Cardiac fibroblast (primary cell): Measurements from ENCODE around the gene C10orf120.

Experiments used
- DNase-seq, 2 donors: peaks; one replicate each; pipeline versions ENCODE4 v3.0.0 to v3.0.0-alpha.2; 2010; ENCODE audit warnings: low read depth in 2 of 2
- H3K4me3 ChIP-seq, 2 donors: replicated peaks in 1 of 2; 1 replicate in 1 of 2; 2 replicates in 1 of 2; pipeline ENCODE4 v1.5.1; 2011; ENCODE audit warnings: low read depth in 2 of 2, low read length in 2 of 2, mild to moderate bottlenecking in 2 of 2, moderate library complexity in 1 of 2
- TF ChIP-seq, protein P1 (sequence below): IDR thresholded peaks from one replicate; pipeline ENCODE4 v1.5.1; 2011; ENCODE audit warnings: low read depth, mild to moderate bottlenecking, low read length, inconsistent platforms

The C10orf120 gene

DNA sequence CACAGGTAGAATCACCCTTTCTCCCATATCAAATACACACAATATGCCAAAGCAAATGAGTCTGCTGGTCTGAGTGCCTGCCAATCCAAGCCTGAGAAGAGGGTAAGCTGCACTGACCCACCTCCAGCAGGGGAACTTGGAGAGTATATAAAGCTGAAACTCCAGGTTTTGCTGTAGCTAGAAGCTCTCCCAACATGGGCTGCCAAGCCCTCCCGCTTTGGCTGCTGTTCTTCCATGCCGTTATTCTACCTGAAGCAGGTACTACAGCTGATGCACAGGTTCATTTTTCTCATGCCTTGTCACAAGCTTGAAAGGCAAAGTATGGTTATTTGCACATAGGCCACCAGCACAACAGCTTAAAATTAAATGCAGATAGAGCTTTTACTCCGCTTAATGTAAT is 21.5 kb upstream of the C10orf120 start:
- TF ChIP-seq, protein P1, sequence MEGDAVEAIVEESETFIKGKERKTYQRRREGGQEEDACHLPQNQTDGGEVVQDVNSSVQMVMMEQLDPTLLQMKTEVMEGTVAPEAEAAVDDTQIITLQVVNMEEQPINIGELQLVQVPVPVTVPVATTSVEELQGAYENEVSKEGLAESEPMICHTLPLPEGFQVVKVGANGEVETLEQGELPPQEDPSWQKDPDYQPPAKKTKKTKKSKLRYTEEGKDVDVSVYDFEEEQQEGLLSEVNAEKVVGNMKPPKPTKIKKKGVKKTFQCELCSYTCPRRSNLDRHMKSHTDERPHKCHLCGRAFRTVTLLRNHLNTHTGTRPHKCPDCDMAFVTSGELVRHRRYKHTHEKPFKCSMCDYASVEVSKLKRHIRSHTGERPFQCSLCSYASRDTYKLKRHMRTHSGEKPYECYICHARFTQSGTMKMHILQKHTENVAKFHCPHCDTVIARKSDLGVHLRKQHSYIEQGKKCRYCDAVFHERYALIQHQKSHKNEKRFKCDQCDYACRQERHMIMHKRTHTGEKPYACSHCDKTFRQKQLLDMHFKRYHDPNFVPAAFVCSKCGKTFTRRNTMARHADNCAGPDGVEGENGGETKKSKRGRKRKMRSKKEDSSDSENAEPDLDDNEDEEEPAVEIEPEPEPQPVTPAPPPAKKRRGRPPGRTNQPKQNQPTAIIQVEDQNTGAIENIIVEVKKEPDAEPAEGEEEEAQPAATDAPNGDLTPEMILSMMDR, result no peak
- no peak for DNase-seq
- H3K4me3 ChIP-seq, result no peak overlapping the region

DNA sequence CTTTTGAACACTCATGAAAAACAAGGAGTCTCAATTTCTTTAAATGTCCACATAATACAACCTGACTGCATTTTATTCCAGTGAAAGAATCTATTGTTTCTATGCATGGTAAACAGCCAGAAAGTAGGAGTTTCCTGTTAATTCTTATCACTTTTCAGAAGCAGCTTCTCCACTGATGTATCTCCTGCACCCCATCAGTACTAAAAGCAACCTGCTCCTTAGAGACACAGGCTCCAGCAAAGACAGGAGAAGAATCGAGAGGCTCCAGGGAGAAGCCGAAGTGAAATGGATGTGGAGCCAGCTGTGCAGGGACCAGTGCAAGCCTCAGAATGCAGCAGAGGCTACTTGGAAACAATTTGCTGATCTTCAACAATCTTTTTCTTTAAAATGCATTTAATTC is 16.4 kb upstream of the C10orf120 start:
- TF ChIP-seq, protein P1, result no peak
- no peak overlapping the region for H3K4me3 ChIP-seq
- DNase-seq, result no peak

DNA sequence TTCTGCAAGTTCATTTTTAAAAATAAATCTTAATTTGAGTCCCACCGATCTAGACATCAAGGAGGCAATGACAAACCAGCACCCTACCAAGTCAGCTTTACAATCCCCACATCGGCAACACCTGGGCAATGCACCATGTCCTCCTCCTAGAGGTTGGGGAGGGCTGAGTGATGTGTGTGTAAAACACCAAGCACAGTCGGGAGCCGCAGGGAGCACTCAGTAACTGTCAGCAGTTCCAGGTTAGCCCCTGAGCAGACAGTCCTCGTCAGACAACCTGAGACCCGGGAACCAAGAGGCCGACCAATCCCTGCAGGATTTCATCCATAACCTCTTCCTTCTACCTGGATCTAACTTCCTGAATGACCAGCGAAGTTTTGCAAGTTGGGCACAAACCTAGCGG is 15.9 kb upstream of the C10orf120 start:
- no peak overlapping the region for H3K4me3 ChIP-seq
- TF ChIP-seq, protein P1, result no peak
- no peak for DNase-seq

DNA sequence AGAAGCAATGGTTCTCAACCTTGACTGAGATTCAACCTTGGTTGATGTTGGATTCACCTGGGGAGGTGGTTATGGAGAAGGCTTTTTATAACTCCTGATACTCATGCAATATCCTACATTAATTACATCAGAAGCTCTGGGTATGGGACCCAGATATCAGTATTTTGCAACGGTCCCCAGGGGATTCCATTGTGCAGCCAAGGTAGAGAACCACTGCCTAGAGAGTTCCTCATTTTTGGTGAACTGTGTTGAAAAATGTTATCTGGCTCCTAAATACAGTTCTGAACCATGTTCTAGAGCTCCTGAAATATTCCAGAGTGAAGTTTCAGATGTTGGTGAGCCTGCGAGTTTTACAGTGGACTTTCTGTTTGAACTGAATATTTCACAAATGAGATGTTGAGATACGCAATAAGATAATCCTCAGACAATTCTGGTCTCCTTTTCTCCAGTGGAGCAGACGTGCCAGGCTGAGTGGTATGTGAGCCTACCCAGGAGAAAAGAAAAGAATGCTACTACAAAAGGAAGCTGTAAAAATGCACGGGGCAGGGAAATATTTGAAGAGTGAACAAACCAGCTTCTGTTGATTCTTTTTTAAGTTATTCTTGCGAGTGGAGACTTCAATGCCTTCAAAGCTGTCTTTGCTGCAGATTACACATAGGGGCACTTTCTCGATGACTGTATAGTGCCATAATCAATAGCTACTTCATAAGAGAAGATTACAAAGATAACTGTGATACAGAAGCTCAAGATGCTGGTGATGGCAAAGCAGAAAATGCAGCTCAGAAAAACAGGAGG is 13.6 kb upstream of the C10orf120 start:
- TF ChIP-seq, protein P1, result no peak
- no peak for DNase-seq

DNA sequence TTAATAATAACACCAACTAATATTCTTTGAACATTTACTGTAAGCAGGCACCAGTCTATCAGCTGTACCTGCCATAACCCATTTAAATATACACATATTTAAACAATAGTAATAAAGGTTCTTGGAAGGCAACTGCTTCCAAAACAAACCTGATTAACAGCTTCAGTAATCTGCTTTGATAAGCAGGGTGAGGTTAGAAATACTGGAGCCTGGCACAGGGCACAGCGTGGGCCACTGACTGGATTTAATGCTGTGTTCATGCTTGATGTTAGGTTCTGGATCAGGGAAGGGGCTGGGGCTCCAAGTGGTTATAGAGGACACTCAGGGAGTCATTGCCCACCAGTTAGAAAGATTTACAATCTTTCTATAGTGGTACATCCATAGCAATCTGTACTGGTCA is 10.9 kb upstream of the C10orf120 start:
- no peak for DNase-seq
- TF ChIP-seq, protein P1, result no peak
- no peak overlapping the region for H3K4me3 ChIP-seq

More for the DNA sequence above, 13.6 kb upstream of the C10orf120 start:
- H3K4me3 ChIP-seq, result no peak overlapping the region

DNA sequence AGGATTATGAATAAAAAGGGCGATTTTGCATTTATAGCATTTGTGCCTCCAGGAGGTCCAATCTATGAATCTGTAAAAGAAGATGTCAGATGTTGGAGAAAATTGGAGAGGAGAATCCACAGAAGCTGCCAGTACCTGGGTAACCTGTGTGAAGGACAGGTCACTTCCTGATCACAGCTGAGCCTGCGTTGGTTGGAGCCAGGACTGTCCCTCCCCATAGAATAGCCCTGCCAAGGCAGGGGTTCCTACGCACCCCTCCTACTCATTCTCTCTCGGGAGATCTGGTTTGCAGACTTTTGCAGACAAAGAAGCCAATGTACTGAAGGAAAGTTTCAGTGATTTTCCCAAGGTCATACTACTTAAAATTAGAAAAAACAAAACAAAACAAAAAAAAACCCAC is 10.3 kb upstream of the C10orf120 start:
- no peak for DNase-seq
- TF ChIP-seq, protein P1, result no peak

DNA sequence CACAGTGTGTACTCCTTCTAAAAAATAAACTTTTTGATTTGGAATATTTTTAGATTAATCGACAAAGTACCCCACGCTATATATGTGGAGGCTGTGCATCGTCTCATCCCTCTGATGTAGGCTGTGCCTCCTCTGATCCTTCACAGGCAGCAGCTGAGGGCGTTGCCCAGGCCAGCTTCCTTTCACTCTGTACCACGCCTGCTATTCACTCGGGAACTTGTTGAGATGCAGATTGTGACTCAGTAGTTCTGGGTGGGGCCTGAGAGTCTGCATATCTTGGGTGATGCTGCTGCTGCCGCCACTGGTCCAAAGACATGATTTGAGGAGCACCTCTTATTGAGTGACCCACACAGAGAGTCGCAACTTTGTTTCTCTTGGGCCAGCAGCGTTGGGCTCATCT is 7.9 kb upstream of the C10orf120 start:
- H3K4me3 ChIP-seq, result no peak overlapping the region
- peak in 1 of 2 donors; percentile 5 for DNase-seq
- TF ChIP-seq, protein P1, result no peak

More for the DNA sequence above, 10.3 kb upstream of the C10orf120 start:
- H3K4me3 ChIP-seq, result no peak overlapping the region
